ENCODE measurements around the gene TRIAP1. TPM values are rescaled to one million over a fixed set of nuclear protein-coding genes. Genes with fewer than 3 reads are reported as not detected.
"Not testable (repeated sequence)": the region's sequence is repeated elsewhere in the genome, so short reads cannot be mapped to it uniquely, and the experiment has no call there.

TRIAP1 gene
- total RNA-seq, 4 donors from 2014 or later = 9.7 to 19.5 (median 16.8) TPM

DNA sequence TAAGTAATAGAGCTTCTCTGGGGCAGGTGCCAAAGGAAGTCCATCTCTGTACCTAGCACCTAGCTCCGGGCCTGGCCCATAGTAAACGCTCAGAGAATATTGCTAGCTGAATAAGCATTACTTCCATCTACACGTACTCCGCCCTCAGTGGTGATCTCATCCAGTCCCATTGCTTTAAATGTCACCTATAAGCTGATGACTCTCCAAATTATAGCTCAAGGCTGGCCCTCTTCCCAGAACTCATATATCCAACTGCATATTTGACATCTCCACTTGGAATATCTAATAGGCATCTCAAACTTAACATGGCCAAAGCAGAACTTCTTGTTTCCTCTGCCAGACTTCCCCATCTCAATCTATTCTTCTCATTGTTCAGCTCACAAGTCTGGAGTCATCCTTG is 42.8 kb upstream of the TRIAP1 start:
- TF ChIP-seq POLR2A (IDR thresholded peaks at IDR 0.05) = no peak
- TF ChIP-seq, protein P1, sequence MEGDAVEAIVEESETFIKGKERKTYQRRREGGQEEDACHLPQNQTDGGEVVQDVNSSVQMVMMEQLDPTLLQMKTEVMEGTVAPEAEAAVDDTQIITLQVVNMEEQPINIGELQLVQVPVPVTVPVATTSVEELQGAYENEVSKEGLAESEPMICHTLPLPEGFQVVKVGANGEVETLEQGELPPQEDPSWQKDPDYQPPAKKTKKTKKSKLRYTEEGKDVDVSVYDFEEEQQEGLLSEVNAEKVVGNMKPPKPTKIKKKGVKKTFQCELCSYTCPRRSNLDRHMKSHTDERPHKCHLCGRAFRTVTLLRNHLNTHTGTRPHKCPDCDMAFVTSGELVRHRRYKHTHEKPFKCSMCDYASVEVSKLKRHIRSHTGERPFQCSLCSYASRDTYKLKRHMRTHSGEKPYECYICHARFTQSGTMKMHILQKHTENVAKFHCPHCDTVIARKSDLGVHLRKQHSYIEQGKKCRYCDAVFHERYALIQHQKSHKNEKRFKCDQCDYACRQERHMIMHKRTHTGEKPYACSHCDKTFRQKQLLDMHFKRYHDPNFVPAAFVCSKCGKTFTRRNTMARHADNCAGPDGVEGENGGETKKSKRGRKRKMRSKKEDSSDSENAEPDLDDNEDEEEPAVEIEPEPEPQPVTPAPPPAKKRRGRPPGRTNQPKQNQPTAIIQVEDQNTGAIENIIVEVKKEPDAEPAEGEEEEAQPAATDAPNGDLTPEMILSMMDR (IDR thresholded peaks at IDR 0.05) = no peak
- Histone ChIP-seq H3K27ac (peak overlapping the region in 1 of 4 donors; percentile 33), H3K27me3 (no peaks in the 10 kb centered on the region), H3K4me3 (no peak overlapping the region), H3K4me1 (no peaks in the 10 kb centered on the region), H3K36me3 (peaks cover 0 to 26% of the 10 kb centered on the region in 2 donors), H3K9me3 (no peaks in the 10 kb centered on the region)
- 66 to 73% methylated on average over 3 to 4 of the region's 4 CpGs for WGBS, 2 donors (ENCODE audit: low coverage in 1 of 2)
- no peak for ATAC-seq

DNA sequence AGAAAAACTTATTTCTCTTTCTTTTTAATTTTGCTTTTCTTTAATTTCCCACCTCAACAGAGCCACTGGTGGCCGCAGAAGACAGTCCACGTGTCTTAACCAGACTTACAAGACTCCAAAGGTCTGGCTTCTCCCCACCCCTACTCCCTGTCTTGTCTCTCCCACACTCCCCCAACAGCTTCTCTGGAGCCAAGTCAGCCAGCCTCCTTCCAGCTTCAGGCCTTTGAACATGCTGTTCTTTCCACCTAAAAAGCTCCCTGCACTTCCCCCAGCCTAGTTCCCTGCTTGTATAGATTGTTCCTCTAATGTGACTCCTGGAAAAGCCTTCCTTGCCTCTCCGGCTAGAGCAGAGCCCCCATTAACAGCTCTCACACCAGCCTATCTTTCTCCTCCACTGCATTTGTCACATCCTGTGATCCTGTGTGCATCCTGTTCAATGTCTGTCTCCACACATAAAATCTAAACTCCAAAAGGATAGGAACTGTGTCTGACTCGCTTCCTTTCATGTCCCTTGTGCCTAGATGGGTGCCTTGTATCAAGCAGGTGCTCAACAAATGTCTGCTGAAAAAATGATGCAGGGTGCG is 42.0 kb upstream of the TRIAP1 start:
- no peaks in the 10 kb centered on the region for H3K4me1 ChIP-seq
- H3K36me3 ChIP-seq = peaks cover 0 to 26% of the 10 kb centered on the region in 2 donors
- ATAC-seq = no peak
- peak overlapping the region in 1 of 4 donors; percentile 33 for H3K27ac ChIP-seq
- no peak for TF ChIP-seq POLR2AphosphoS5 (IDR thresholded peaks at IDR 0.05)
- TF ChIP-seq POLR2A (IDR thresholded peaks at IDR 0.05) = no peak
- no peak for TF ChIP-seq EP300 (IDR thresholded peaks at IDR 0.05)
- TF ChIP-seq, protein P1 (IDR thresholded peaks at IDR 0.05) = no peak
- WGBS, 2 donors (ENCODE audit: low coverage in 1 of 2) = 60 to 69% methylated on average over 4 of the region's 5 CpGs
- H3K27me3 ChIP-seq = no peaks in the 10 kb centered on the region
- H3K9me3 ChIP-seq = no peaks in the 10 kb centered on the region
- H3K4me3 ChIP-seq = no peak overlapping the region

DNA sequence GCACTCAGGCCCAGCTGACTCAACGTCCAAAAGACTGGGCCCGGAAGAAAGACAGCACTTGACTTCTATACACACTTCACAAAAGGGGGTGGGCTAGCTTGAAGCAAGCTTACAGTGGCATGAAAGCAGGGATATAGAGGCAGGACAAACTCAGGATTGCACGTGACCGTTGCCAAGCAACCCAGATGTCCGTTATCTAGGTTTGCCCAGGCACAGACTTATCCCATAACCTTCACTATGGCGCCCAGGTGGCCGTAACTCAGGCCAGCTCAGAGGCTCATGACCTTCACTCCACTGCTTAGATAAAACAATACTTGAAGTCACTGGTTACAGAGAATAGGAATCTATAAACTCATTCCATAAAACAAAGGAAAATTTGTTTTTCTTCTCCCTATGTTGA is 41.4 kb upstream of the TRIAP1 start:
- H3K4me3 ChIP-seq, H3K4me1 ChIP-seq, H3K27ac ChIP-seq, ATAC-seq, H3K27me3 ChIP-seq, H3K9me3 ChIP-seq: not testable (repeated sequence)
- 60 to 94% methylated on average over 5 to 6 of the region's 7 CpGs for WGBS, 2 donors (ENCODE audit: low coverage in 1 of 2)
- peaks cover 0 to 30% of the 10 kb centered on the region in 2 donors for H3K36me3 ChIP-seq

DNA sequence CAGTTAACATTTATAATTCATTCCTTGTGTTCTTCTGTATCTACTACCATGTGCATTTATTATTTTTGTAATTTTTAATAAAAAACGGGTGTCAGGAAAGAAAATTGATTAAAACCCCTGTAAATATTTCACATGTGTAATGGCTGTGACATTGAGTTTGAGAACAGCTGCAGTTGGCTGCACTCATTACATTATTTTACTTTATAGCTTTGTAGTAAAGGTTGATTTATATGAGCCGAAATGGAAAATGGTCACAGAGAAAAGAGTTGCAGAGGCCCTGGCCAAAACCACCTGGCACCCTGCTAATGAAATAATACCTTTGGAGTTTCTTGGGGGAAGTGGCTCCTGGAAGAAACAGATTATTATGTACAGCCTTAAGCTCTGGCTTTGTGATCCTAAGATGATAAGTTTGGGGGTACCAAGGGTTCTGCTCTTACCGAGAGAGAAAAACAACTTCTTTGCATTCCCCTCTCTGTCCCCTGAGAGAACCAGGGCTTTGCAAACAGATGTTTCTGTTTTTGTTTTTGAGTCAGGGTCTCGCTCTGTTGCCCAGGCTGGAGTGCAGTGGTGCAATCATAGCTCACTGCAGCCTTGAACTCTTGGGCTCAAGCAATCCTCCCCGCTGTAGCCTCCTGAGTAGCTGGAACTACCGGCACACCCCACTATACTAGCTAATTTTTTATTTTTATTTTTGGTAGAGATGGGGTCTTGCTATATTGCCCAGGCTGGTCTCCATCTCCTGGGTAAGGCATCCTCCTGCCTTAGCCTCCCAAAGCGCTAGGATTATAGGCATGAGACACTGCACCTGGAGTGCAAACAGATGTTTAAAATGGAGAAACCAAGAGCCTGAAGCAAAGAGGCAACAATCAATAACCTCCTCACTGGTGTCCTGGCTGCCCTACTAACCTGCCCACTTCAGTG is 40.0 kb upstream of the TRIAP1 start:
- no peak overlapping the region for H3K27ac ChIP-seq
- ATAC-seq = no peak
- H3K36me3 ChIP-seq = peaks cover 0 to 30% of the 10 kb centered on the region in 2 donors
- TF ChIP-seq, protein P1 (IDR thresholded peaks at IDR 0.05) = no peak
- no peak for TF ChIP-seq POLR2AphosphoS5 (IDR thresholded peaks at IDR 0.05)
- TF ChIP-seq POLR2A (IDR thresholded peaks at IDR 0.05) = no peak
- TF ChIP-seq EP300 (IDR thresholded peaks at IDR 0.05) = no peak
- H3K4me3 ChIP-seq = no peak overlapping the region
- H3K9me3 ChIP-seq = no peaks in the 10 kb centered on the region
- 83 to 92% methylated on average over 5 to 6 of the region's 7 CpGs for WGBS, 2 donors (ENCODE audit: low coverage in 1 of 2)
- no peaks in the 10 kb centered on the region for H3K4me1 ChIP-seq
- H3K27me3 ChIP-seq = no peaks in the 10 kb centered on the region

DNA sequence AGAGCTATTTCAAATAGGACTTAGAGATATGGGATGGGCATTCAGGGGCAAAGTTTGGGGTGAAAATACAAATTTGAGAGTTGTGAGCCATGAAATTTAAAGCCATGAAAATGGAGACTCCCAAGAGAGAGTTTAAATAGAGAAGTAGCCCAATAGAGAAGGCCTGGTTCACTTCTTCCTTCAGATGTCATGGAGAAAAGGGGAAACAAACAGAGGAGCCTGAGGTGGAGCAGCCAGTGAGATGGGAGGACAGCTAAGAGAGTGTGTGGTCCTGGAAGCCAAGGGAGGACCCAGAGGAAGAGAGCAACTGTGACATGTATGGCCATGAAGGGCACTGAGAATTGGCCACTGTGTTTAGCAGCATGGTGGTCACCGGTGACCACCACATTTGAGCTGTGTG is 37.4 kb upstream of the TRIAP1 start:
- Histone ChIP-seq H3K4me1 (no peaks in the 10 kb centered on the region), H3K27ac (no peak overlapping the region), H3K4me3 (no peak overlapping the region), H3K9me3 (no peaks in the 10 kb centered on the region), H3K27me3 (no peaks in the 10 kb centered on the region), H3K36me3 (peaks cover 0 to 21% of the 10 kb centered on the region in 2 donors)
- TF ChIP-seq EP300 (IDR thresholded peaks at IDR 0.05) (no peak), POLR2A (IDR thresholded peaks at IDR 0.05) (no peak), POLR2AphosphoS5 (IDR thresholded peaks at IDR 0.05) (no peak)
- TF ChIP-seq, protein P1 (IDR thresholded peaks at IDR 0.05) = no peak
- 80 to 89% methylated on average over 1 of the region's 1 CpG for WGBS, 2 donors (ENCODE audit: low coverage in 1 of 2)
- no peak for ATAC-seq
